Parathyroid adenoma (tissue), 2 donors: ENCODE measurements around the gene EPHB2.

Source experiments
- H2AFZ ChIP-seq: fragments of 300-600 bp; sonication (generic); one replicate; pipeline ENCODE4 v1.7.0; 2017; ENCODE audit warnings: antibody characterized with exemption, mild to moderate bottlenecking
- H3K27ac ChIP-seq: fragments of 300-600 bp; sonication (generic); one replicate; pipeline ENCODE4 v1.7.0; 2017
- H3K27me3 ChIP-seq: fragments of 300-600 bp; sonication (generic); one replicate; pipeline ENCODE4 v1.7.0; 2017; ENCODE audit warnings: low read length; ENCODE audit not compliant: control insufficient read depth, insufficient read depth
- H3K36me3 ChIP-seq: fragments of 300-600 bp; sonication (generic); one replicate; pipeline ENCODE4 v1.7.0; 2017; ENCODE audit warnings: low read length; ENCODE audit not compliant: control insufficient read depth, insufficient read depth
- H3K4me1 ChIP-seq: fragments of 300-600 bp; sonication (generic); one replicate; pipeline ENCODE4 v1.7.0; 2017; ENCODE audit warnings: control low read depth
- H3K4me2 ChIP-seq: fragments of 300-600 bp; sonication (generic); one replicate; pipeline ENCODE4 v1.7.0; 2017; ENCODE audit warnings: low read length
- H3K4me3 ChIP-seq: fragments of 300-600 bp; sonication (generic); one replicate; pipeline ENCODE4 v1.7.0; 2017; ENCODE audit warnings: low read depth, low read length
- H3K79me2 ChIP-seq: fragments of 300-600 bp; sonication (generic); one replicate; pipeline ENCODE4 v1.7.0; 2017; ENCODE audit warnings: control low read depth
- H3K9ac ChIP-seq: fragments of 300-600 bp; sonication (generic); one replicate; pipeline ENCODE4 v1.7.0; 2017; ENCODE audit warnings: mild to moderate bottlenecking
- H3K9me3 ChIP-seq: fragments of 300-600 bp; sonication (generic); one replicate; pipeline ENCODE4 v1.7.0; 2017; ENCODE audit warnings: low read length; ENCODE audit not compliant: control insufficient read depth
- TF ChIP-seq, protein P1 (sequence below): fragments of 300-600 bp; sonication (generic); IDR thresholded peaks from one replicate; pipeline ENCODE4 v1.7.0; 2017; ENCODE audit warnings: antibody characterized with exemption, mild to moderate bottlenecking
- donor health status: primary hyperparathyroidism.

The EPHB2 gene

DNA sequence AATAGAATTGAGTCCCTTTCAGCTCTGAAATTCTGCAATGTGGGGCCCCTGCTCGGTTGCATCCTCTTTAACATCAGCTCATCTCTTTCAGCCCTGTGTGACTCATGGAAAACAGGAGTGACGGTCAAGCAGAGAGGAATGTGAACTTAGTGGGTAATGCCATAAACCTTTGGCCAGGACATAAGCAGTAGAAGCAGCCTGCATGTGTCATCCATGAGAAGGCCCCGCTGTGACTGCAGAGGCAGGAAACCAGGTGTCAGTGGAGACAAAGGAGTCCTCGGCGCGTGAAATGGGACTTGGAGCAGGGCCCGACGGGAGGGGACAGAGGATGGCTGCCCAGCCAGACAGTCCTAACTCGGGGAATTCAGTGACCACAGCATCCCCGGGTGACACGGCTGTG is 21.1 kb upstream of the EPHB2 start:
- Histone ChIP-seq H3K4me3 (no peak overlapping the region), H3K27me3 (no peaks in the 10 kb centered on the region), H3K4me2 (no peak overlapping the region), H3K9me3 (no peaks in the 10 kb centered on the region), H3K79me2 (no peaks in the 10 kb centered on the region), H3K27ac (no peak overlapping the region), H2AFZ (no peak overlapping the region), H3K9ac (no peak overlapping the region), H3K4me1 (no peaks in the 10 kb centered on the region), H3K36me3 (no peaks in the 10 kb centered on the region)
- TF ChIP-seq, protein P1, sequence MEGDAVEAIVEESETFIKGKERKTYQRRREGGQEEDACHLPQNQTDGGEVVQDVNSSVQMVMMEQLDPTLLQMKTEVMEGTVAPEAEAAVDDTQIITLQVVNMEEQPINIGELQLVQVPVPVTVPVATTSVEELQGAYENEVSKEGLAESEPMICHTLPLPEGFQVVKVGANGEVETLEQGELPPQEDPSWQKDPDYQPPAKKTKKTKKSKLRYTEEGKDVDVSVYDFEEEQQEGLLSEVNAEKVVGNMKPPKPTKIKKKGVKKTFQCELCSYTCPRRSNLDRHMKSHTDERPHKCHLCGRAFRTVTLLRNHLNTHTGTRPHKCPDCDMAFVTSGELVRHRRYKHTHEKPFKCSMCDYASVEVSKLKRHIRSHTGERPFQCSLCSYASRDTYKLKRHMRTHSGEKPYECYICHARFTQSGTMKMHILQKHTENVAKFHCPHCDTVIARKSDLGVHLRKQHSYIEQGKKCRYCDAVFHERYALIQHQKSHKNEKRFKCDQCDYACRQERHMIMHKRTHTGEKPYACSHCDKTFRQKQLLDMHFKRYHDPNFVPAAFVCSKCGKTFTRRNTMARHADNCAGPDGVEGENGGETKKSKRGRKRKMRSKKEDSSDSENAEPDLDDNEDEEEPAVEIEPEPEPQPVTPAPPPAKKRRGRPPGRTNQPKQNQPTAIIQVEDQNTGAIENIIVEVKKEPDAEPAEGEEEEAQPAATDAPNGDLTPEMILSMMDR = no peak

DNA sequence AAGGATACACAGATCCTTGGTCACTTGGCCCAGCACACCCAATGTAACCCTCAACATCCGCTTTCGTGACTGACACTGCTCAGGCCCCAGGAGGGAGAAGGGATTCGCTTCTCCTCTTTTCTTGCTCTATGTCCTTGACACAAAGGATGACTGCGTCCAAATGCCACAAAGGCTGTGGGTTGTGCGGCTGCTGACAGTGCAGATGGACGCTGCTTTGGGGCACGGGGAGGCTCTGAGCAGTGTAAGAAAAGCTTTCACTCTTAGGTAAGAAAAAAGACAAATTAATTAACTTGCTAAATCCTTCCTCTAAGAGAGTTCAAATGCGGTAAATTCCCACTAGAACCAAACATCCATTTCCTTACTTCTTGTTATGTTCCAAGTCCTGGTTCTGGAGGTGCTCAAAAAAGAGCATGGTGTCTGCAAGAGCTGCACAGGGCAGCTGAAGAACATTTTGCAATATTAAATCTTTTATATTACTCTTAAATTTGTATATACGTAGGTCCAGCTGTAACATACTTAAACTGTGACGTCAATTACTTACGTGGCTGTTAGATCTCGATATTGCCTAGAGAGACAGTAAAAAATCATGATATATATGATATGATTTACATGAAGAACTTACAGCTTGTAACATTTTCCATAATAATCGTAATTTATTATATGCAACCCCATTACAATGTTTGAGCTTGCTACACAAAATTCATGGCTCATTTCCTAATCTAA is 19.4 kb upstream of the EPHB2 start:
- TF ChIP-seq, protein P1 = no peak
- Histone ChIP-seq H3K79me2 (no peaks in the 10 kb centered on the region), H3K27me3 (no peaks in the 10 kb centered on the region), H3K4me1 (no peaks in the 10 kb centered on the region), H3K4me3 (no peak overlapping the region), H3K9me3 (no peaks in the 10 kb centered on the region), H3K4me2 (no peak overlapping the region), H3K36me3 (no peaks in the 10 kb centered on the region), H3K27ac (no peak overlapping the region), H2AFZ (no peak overlapping the region), H3K9ac (no peak overlapping the region)

DNA sequence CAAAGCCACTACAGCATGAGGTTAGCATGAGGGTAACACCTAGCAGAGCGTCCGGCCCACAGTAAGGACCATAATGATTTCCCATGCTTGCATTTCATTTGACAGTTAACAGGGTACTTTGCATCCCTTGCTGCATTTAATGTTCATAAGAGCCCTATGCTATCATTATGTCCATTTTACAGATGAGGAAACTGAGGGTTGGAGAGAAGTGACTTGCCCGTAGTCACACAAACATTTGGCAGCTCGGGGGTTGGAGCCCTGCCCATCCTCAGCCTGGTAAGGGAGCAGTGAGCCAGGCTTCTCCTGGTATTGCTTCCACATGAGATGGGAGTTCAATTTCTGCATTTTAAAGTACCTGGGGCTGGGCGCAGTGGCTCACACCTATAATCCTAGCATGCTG is 16.5 kb upstream of the EPHB2 start:
- Histone ChIP-seq H2AFZ (no peak overlapping the region), H3K4me1 (no peaks in the 10 kb centered on the region), H3K36me3 (no peaks in the 10 kb centered on the region), H3K9me3 (no peaks in the 10 kb centered on the region), H3K4me2 (no peak overlapping the region), H3K27me3 (no peaks in the 10 kb centered on the region), H3K9ac (no peak overlapping the region), H3K79me2 (no peaks in the 10 kb centered on the region), H3K27ac (no peak overlapping the region), H3K4me3 (no peak overlapping the region)
- TF ChIP-seq, protein P1 = no peak

DNA sequence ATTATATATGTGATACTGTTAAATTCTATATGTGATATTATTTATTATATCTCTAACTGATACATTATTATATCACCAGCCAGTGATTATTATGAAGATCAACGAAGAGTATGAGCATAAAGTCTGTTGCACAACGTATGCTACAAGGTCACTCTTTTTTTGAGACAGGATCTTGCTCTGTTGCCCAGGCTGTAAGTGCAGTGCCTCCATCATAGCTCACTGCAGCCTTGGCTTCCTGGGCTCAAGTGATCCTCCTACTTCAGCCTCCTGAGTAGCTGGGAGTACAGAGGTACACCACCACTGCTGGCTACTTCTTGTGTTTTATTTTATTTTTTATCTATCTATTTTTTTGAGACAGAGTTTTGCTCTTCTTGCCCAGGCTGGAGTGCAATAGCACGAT is 14.0 kb upstream of the EPHB2 start:
- H3K36me3 ChIP-seq = no peaks in the 10 kb centered on the region

More for the DNA sequence above, 14.0 kb upstream of the EPHB2 start:
- H3K4me1 ChIP-seq = no peaks in the 10 kb centered on the region
- H2AFZ ChIP-seq = no peak overlapping the region
- no peaks in the 10 kb centered on the region for H3K79me2 ChIP-seq
- no peaks in the 10 kb centered on the region for H3K9me3 ChIP-seq
- no peak overlapping the region for H3K4me3 ChIP-seq
- no peak overlapping the region for H3K9ac ChIP-seq
- TF ChIP-seq, protein P1 = no peak
- no peak overlapping the region for H3K27ac ChIP-seq
- no peak overlapping the region for H3K4me2 ChIP-seq
- no peaks in the 10 kb centered on the region for H3K27me3 ChIP-seq
